Stimulated activated CD4-positive, alpha-beta T cell treated with anti-CD3 and anti-CD28 coated beads, Interleukin-4, amount 100 ng/mL, for 24 hours (primary cell): ENCODE results near the gene TRAPPC12.
"Not testable (repeated sequence)": the region's sequence is repeated elsewhere in the genome, so short reads cannot be mapped to it uniquely, and the experiment has no call there.

Source experiments
- DNase-seq: peaks from one replicate; pipeline ENCODE4 v3.0.0-alpha.2; 2020

The TRAPPC12 gene

DNA sequence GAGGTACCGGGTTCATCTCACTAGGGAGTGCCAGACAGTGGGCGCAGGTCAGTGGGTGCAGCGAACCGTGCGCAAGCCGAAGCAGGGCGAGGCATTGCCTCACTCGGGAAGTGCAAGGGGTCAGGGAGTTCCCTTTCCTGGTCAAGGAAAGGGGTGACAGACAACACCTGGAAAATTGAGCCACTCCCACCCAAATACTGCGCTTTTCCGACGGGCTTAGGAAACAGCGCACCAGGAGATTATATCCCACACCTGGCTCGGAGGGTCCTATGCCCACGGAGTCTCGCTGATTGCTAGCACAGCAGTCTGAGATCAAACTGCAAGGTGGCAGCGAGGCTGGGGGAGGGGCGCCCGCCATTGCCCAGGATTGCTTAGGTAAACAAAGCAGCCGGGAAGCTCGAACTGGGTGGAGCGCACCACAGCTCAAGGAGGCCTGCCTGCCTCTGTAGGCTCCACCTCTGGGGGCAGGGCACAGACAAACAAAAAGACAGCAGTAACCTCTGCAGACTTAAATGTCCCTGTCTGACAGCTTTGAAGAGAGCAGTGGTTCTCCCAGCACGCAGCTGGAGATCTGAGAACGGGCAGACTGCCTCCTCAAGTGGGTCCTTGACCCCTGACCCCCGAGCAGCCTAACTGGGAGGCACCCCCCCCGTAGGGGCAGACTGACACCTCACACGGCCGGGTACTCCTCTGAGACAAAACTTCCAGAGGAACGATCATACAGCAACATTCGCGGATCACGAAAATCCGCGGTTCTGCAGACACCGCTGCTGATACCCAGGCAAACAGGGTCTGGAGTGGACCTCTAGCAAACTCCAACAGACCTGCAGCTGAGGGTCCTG lies 9.9 kb upstream of the TRAPPC12 start:
- DNase-seq = not testable (repeated sequence)

- no peak for DNase-seq
These were observed 2.7 kb upstream of the TRAPPC12 start for GRCh38 chr2:3376821-3377220.

DNA sequence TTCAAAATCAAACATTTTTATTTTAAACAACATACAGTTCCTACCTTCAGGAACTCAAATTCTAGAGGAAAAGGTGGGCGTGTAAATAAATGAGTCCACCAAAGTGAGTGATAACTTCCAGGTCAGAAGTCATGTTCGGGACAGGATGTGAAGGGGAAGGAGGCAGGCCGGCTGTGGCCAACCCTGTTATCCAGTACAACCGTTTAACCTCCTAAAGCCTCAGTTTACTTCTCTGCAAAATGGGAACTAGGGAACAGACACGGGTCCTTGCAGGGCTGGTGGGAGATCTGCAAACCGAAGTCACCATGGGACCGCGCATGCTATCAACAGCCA lies 2.2 kb upstream of the TRAPPC12 start:
- peak; percentile 52 for DNase-seq

DNA sequence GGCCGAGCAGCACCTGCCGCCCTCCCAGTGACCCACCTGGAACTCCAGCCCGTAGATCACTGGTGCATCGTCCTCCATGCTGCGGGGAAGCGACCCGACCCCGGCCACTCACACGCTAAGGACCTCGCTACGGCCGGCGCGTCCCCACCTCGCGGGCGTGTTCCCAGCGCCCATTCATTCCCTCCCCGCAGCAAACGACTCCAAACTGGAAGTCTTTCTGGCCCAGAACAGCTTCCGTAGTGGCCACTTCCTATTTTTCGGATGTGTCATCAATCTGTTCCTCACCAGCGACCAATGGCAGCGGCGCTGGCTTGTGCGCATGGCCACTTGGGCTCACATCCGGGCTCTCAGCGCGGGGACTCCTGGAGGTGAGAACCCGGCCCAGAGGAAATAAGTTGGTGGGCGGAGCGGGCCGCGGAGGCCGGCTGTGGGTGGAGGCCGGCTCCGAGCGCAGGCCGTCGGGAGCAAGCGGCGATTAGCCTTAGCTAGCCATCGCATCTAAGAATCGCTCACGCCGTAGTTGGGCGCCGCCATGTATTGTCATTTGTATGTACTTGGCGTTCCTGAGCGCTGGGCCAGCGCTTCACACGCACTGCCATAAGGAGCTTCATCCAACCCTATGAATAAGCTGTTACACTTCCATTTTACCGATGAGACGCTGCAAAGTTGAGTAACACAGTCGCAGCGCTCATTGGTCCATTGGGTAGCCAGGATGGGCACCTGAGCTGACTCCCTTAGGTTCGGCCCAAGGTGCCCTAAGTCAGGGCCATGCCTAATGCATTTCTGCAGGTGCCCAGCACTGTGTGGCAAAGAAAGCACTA lies 1.7 kb upstream of the TRAPPC12 start, which contains the start of gene EIPR1:
Gene EIPR1, minus strand, starts transcription at position 207 of the 821 bp plus-strand sequence. Its CDS starts 129 bp downstream, at position 78.
- DNase-seq = peak; percentile 96

DNA sequence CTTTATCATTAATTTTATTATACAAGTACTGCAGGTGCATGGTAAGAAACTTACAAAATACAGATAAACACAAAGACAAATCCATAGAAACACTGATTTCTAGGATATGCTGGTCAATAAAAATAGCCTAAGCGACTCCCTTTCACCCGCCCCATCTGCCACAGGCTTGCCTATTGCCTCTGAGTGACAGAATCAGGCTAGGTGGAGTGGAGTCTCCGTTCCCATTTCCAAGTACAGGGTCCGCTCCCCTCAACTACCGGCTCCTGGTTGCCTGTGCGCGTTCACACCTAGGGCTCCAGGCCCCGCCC lies 201 bp upstream of the TRAPPC12 start:
- no peak for DNase-seq

DNA sequence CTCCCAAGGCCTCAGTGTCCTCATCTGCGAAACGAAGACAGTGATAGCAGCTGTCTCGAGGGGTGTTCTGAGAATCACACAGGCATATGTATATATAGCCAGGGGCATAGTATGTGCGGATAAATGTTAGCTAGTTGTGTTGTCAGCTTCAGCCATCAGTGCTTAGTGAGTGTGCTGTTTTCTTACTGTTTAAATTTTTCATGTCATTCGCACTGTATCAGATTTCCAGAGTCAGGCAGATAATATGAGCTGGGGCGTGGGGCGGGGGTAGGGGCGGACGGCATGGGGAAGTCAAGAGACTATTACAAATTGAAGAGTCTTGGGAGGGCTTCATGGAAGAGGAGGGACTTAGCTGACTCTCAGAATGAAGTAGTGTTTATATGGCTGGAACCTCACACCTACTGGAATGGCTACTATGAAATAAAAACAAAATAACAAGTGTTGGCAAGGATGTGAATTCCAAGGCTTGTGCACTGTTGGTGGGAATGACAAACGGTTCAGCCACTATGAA lies 7.0 kb downstream of the TRAPPC12 start:
- no peak for DNase-seq

DNA sequence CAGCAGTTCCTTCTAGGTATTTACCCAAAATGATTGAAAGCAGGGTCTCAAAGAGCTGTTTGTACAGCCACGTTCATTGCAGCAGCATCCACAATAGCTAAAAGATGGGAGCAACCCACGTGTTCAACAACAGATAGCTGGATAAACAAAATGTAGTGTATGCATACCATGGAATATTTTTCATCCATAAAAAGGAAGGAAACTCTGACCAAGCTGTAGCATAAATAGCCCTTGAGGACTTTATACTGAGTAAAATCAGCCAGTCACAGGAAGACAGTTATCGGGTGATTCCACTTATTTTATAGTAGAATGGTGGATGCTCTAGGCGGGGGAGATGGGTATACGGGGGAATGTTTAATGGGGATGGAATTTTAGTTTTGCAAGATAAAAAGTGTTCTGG lies 7.5 kb downstream of the TRAPPC12 start:
- no peak for DNase-seq

DNA sequence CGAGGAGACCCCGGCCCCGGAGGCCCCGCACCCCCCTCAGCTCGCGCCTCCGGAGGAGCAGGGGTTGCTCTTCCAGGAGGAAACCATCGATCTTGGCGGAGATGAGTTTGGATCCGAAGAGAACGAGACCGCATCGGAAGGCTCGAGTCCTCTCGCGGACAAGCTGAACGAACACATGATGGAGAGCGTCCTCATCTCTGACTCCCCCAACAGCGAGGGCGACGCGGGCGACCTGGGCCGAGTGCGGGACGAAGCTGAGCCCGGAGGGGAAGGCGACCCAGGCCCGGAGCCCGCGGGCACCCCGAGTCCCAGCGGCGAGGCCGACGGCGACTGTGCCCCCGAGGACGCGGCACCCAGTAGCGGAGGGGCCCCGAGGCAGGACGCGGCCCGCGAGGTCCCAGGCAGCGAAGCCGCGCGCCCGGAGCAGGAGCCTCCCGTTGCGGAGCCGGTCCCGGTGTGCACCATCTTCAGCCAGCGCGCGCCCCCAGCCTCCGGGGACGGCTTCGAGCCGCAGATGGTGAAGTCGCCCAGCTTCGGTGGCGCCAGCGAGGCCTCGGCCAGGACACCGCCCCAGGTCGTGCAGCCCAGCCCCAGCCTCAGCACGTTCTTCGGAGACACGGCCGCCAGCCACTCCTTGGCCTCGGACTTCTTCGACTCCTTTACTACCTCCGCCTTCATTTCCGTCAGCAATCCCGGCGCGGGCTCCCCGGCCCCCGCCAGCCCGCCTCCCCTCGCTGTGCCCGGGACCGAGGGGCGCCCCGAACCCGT lies 8.3 kb downstream of the TRAPPC12 start:
- DNase-seq = no peak

GRCh38 chr2:3388412-3388738 lies 8.9 kb downstream of the TRAPPC12 start:
- no peak for DNase-seq

- no peak for DNase-seq
These were observed 9.7 kb downstream of the TRAPPC12 start for GRCh38 chr2:3389193-3389592.

DNA sequence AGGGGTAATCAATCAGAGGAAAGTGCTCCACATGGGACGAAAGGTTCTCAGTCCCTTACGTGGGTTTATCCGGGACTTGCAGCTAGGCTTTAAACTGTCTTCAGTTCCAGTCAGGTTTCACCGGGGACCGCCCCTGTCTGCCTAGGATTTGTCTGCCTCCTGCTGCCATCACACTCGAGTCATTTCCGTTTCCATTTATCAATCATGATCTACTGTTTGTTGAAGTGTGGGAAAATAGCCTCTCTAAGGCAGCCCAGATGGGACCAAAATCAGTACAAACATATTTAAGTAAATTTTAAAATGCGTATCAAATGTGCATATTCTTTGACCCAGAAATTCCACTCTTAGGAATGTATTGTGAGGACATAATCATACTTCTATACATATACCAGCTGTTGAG lies 10.5 kb downstream of the TRAPPC12 start:
- no peak for DNase-seq

DNA sequence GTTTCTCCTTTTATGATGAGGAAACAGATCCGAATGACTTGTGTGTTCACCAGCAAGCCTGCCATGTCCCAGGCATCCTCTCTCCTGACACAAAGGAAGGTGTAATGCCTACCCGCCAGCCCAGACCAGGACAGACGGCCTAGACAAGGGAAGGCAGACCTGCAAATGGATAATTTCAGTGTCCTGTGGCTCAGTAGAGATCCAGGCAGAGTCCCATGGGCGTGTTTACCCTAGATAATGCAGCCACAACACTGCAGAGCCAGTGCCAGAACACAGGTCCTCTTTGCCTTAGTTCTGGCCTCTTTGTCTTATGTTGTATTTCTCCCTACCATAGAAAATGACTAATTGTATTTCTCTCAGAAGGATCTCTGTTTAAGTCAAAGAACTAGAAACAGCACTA lies 12.7 kb downstream of the TRAPPC12 start:
- DNase-seq = no peak

DNA sequence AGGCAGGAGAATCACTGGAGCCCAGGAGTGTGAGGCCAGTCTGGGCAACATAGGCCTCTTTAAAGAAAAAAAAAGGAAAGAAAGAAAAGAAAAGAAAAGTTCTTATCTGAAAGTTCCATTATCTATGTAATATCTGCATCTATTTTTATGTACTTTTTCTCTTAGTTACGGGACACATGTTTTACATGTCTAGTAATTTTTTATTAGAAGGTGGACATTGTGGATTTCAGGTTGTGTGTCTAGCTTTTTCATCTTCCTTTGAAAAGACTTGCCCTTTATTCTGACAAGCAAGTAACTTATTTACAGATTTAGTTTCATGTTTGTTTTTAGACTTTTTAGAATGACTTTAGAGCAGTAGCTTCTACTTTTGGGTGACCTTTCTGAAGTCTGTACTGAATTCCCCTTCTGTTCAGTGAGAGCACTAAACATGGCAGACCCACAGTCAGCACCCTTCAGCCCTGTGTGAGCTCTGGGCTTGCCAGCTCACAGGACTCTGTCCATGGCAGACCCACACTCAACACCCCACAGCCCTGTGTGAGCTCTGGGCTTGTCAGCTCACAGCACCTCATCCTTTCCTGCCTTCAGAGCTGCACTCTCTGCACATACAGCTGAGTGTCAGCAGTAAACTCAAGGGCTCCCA lies 17.5 kb downstream of the TRAPPC12 start:
- DNase-seq = no peak

GRCh38 chr2:3398857-3399256 lies 19.4 kb downstream of the TRAPPC12 start:
- DNase-seq = no peak

DNA sequence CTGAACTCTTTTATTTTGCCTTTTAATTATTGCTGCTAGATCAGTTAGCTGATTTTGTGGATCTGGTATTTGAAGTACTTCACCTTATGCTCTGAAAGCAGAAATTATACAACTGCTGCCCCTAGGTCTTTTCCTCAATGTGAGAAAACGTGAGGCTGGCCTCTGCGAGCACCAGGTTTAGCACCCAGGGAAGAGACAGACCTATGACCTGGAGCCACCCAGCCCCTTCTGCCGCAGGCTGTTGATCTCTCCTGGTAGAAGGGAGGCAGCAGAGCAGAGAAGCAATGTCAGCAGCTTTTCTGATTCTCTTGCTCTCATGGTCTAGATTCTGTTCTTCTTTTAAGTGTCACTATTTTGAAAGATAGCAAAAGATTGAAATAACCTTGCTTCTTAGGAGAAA lies 19.9 kb downstream of the TRAPPC12 start:
- no peak for DNase-seq

DNA sequence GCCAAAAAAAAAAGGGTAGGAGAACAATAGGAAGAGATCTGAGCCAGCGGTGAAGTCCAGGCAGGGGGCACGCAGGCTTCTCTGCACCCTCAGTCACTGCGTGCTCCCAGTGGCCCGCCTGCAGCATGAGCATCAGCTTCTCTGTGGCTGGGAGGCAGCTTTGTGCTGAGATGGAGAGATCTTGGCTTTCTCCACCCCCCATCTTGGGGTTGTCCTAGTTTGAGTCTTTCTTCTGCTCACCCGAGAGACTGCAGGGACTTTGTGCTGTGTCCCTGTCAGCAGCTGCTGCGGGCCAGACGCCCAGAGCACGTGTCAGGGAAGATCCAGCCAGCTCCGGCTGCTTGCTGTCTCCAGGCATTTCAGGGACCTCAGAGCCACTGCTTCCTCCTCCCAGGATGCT lies 20.3 kb downstream of the TRAPPC12 start:
- no peak for DNase-seq

- DNase-seq = no peak
These were observed 24.3 kb downstream of the TRAPPC12 start for GRCh38 chr2:3403587-3404334.

DNA sequence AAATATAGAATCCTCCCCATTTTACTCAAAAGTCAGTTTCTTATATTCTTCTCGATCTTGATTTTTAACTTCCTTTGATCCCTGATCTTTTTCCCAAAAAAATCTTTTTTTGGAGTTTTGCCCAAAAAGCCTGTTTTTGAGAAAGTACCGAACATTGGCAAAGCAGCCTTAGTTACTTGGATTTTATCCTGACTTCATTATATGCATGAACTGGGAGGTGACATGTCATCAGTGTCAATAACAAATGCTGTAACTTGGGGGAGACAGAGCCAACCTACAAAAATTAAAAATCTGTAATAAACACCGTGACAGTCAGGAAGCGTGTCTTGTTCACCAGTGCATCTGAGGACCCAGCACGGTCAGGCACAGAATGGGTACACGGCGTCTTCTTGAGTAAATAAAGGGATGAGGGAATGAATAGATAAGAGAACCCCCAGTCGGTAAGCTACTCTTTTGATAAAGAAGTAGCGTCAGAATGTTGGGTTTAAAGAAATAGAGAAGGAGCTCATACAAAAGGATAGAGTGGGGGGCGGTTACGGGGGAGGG lies 24.9 kb downstream of the TRAPPC12 start:
- DNase-seq = no peak

DNA sequence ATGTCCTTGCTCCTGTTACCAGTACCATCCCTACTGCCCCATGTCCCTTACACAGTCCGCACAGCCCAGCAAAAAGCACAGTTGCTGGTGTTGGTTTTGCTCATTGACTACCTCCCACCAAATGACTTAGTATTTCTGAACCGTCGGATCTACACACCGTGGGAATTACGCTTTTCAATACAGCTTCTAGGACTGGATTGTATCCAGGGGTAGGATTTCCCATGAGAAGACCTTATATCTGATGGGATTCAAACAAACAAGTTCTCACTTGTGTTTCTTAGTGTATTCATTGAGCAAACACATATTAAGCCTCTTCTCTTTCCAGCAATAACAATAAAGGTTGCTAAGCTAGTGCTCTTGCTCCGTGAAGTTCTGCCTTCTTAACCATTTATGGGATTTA lies 25.8 kb downstream of the TRAPPC12 start:
- DNase-seq = no peak

GRCh38 chr2:3405876-3406275 lies 26.4 kb downstream of the TRAPPC12 start:
- no peak for DNase-seq

- DNase-seq = no peak
These were observed 27.0 kb downstream of the TRAPPC12 start for GRCh38 chr2:3406501-3406900.

GRCh38 chr2:3408781-3409180 lies 29.3 kb downstream of the TRAPPC12 start:
- no peak for DNase-seq
